ENCODE results near the gene NOS1AP.
"Not testable (repeated sequence)": the region's sequence is repeated elsewhere in the genome, so short reads cannot be mapped to it uniquely, and the experiment has no call there.

NOS1AP gene

DNA sequence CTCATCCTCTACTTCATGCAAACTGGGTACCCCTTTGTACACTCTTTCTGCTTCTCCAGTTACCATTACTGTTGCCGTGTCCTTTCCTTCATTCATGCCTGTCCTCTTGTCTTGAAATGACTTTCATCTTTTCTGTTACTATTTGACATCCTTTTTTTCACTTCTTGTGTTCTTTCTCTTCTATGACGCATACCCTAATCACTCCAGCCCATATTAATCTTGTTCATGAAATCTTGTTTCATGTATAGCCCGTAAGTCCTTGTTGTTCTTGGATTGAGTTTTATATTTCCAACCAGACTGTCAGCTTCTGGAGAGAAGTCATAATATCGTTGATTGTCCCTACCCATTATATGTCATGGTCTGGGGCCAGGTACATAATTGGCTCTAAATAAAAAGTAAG lies 126.1 kb downstream of the NOS1AP start:
- no peak for DNase-seq (ENCODE audit: low read depth)

- DNase-seq (ENCODE audit: low read depth): no peak
Measured at GRCh38 chr1:162196387-162196786, 126.9 kb downstream of the NOS1AP start.

DNA sequence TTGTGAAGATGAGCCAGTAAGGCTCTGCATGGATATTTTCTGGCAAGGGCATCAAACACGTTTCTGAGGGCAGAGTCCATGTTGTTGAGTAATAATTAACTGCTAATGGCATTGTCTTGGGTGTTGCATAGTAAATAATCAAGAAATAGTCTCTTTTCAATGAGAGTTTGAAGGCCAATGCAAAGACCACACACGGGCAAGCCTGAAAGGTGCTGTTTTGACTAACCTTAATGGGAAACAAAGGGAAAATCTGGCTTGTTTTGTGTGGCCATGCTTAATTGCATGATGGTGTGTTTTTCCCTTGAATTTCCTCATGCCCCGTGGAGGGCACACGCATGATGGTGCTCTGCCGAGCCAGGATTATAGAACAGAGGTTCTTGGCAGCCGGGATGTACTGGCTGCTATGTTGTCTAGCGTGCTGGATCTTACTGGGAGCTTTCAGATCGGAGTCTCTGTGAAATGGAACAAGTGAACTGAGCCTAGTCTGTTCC lies 127.6 kb downstream of the NOS1AP start:
- no peak for DNase-seq (ENCODE audit: low read depth)

DNA sequence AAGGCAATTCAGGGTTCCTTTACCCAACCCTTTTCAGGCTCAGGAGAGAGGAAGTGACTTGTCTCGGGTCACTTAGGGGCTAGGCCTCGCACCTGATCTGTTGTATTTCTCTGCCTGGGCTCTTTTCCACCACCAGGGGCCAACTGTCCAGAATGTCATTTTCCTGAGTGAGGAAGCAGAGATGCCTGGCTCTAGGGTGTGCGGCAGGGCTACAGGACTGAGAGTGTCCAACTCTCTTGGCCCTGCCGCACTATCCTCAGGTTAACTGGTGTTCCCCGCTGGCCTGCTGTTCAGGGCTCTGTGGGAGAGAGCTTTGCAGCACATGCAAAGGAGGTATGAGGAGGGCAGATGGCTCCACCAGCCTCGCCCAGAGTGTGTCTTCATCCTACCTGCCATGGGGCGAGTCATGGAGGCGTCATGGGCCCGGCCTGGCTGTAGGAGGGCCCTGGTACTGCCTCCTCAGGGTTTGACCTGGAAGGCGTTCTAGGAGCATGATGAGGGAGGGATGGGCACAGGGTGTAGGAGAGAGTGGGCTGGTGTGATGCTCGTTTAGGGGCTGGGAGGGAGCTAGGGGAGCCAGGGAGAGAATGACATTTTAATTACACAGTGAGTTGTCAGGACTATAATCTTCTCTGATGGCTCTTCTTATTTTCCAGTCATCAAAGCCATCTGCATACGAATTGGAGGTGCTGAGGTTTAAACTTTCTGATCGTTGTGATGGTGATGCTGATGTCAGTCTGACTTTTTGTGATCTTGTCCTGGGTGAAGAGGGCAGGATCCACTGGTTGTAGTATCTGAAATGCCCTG lies 128.3 kb downstream of the NOS1AP start:
- no peak for DNase-seq (ENCODE audit: low read depth)

DNA sequence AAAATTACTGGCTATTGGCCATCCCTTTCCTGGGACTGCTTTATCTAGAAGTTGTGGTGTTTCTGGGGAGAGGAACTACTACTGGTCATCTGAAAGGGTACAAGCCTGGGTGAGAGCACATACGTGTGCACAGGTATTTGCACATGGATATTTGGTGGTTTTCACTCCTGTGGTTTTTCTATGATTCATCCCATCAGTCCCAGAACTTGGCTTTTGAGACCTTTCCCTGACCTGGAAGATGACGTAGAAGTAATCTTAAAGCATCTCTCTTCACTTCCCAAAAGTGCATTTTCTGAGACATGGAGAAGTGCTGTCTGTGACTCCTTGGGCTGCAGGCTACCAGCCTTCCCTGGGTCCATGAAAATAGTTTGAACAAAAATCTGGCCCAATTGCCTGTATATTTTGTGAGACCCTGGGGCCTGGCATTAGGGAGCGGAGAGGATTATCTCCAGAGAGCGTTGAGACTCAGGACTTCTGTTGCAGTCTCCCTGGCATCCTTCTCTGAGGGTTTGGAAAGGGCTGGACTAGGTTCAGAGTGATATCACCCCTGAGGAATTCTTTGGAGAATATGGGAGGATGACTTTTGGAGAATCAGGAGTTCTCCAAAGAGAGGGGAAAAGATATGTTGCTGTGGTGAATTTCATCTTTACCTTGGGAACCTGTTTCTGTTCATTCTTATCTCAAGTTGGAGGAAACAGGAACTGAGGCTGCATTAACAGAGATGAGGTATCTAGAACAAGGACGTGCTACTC lies 130.8 kb downstream of the NOS1AP start:
- DNase-seq (ENCODE audit: low read depth): no peak

DNA sequence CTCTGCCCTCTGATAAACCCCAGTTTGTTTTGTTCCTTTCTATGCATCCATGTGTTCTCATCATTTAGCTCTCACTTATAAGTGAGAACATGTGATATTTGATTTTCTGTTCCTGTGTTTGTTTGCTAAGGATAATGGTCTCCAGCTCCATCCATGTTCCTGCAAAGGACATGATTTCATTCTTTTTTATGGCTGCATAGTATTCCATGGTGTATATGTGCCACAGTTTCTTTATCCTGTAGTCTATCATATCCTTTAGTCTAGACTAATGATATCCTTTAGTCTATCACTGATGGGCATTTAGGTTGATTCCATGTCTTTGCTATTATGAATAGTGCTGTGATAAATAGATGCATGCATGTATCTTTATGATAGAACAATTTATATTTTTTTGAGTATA lies 131.6 kb downstream of the NOS1AP start:
- DNase-seq (ENCODE audit: low read depth): not testable (repeated sequence)

DNA sequence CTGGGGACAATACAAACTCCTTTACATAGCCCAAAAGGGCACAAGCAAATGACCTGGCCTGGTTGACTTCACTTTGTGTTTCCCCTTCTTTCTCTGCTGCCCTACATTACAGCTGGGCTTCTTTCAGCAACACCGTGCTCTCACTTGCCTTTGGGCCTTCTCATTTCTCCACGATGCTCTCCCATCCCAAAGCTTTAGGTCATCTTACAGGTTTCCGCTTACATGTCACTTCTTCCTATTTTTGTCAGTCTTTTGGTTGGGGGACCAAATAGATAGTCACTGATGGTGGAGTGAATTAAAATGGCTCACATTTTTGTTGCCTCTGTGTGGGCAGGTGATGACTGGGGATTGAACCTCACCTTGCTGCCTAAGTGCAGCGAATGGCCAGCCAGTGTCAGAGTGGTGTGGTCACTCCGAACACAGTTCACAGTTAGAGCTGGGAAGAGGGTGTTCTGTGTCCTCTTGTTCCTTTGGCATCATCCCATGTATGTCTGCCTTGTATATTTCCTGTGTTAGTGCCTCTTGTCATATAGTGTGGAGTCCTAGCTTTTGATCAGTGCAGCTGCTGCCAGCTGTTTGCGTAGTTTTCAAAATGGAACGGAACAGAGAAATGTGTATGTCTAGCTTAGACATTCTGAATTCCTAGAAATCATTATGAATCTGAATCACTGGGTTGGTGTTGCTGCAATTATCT lies 134.8 kb downstream of the NOS1AP start:
- DNase-seq (ENCODE audit: low read depth): no peak

GRCh38 chr1:162204823-162205155 lies 135.3 kb downstream of the NOS1AP start:
- DNase-seq (ENCODE audit: low read depth): no peak

DNA sequence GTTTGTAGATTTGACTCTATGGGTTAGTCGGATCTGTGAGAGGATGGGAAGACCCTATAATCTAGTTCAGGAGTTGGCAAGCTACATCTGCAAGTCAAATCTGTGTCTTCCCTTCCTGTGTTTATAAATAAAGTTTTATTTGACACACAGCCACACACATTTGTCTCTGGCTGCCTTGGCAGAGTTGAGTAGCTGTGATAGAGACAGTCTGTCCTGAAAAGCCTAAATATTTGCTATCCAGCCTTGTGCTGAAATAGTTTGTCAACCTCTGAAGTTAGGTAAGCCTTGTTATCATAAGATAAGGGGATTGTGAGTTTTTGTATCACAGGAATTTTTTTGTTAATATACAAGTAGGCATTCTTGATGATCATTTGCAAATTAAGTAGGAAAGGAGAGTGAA lies 136.8 kb downstream of the NOS1AP start:
- DNase-seq (ENCODE audit: low read depth): no peak

DNA sequence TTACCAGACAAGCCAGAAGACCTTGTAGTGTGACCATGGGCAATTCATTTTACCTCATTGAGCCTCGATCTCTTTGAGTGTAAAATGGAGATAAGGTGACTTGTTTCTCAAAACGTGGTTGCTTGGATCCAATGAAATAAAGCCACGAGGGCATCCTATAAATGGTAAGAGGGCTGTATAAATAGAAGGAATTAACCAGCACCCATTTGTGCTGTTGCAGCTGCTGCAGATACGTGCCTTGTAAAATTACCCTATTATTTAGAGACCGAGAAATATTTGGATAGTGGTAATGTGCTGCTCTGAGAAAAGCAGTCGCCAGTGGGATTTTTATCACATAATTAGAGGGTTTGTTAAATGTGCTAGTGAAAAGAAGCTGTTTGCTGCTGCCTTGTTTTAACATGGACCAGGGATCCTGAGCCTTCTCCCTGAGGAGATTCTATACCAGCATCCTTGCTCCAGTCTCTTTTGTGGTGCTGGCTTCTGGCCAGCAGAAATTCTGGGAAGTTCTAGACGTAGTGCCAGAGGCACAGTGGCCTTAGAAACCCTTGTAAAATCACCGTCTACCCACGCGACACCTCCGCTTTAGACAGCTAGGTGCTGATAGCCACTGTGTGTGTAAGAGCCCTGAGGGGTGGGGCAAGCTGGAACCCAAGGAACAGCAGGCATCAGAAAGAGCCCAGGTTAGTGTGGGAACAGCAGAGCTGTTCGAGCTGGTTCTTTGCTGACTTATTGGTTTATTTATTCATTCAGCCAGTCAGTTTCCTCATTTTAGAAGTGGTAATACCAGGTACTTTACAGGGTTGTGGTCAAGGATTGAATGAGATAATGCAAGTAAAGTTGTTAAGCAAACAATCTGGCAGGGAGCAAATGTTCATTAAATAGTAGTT lies 137.5 kb downstream of the NOS1AP start:
- no peak for DNase-seq (ENCODE audit: low read depth)

- DNase-seq (ENCODE audit: low read depth): no peak
Measured at GRCh38 chr1:162207862-162208261, 138.4 kb downstream of the NOS1AP start.

DNA sequence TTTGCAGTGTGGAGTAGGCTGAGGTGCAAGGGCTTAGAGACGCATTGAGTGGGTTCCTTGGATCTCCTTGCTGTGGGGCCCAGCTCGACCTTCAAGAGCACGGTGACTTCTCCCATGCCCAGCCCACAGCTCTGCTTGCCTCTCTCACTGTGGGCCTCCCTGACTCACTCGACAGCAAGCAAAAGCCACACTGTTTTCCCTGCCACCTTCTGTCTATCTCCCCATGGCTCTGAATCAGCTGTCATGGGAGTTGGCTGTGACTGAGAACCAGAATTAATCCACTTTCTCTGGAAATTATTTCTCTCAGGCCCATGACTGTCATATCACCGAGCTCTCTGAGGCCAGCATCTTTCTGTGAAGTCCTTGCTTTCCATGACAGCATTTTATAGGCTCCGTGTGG lies 140.7 kb downstream of the NOS1AP start:
- no peak for DNase-seq (ENCODE audit: low read depth)

DNA sequence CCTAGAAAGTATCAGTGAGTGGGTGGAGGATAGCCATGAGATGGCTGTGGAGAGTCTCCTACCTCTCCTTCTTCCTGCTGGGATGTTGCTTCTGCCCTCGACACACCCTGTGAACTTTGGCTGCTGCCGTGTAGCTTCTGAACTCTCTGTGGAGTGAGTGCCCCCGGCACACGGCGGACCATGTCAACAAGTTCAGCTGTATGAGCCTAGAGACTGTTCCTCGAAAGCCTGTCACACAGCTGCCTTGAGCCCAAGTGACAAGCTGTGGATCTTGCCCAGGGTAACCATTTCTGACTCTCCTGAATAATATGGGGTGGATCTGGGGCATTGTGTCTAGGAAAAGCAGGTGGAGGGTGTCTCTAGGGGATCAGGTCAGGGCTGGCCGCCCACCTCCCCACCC lies 143.2 kb downstream of the NOS1AP start:
- no peak for DNase-seq (ENCODE audit: low read depth)

GRCh38 chr1:162213281-162213912 lies 143.9 kb downstream of the NOS1AP start:
- DNase-seq (ENCODE audit: low read depth): no peak

DNA sequence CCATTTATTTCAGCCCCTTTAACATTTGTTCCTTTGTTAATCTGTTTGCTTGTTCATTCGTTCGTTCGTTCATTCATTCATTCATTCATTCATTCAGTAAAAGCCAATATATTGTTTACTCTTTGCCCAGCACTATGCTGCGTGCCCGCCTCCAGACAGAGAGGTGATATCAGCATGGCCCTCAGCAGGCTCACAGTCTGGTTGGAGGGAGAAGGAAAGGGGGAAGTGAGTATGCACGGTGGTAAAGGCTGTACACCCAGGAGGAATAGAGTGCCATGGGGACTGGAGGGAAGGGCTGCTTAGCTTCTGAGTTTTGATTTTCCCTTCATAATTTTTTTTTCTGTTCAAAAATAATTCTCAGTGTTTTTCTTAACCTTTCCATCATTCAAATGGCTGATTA lies 144.7 kb downstream of the NOS1AP start:
- no peak for DNase-seq (ENCODE audit: low read depth)

GRCh38 chr1:162215902-162216301 lies 146.4 kb downstream of the NOS1AP start:
- no peak for DNase-seq (ENCODE audit: low read depth)

GRCh38 chr1:162216604-162217003 lies 147.1 kb downstream of the NOS1AP start:
- DNase-seq (ENCODE audit: low read depth): no peak

GRCh38 chr1:162217706-162218105 lies 148.2 kb downstream of the NOS1AP start:
- DNase-seq (ENCODE audit: low read depth): no peak

- DNase-seq (ENCODE audit: low read depth): no peak
Measured at GRCh38 chr1:162218546-162218945, 149.1 kb downstream of the NOS1AP start.

- no peak for DNase-seq (ENCODE audit: low read depth)
Measured at GRCh38 chr1:162218975-162219374, 149.5 kb downstream of the NOS1AP start.

DNA sequence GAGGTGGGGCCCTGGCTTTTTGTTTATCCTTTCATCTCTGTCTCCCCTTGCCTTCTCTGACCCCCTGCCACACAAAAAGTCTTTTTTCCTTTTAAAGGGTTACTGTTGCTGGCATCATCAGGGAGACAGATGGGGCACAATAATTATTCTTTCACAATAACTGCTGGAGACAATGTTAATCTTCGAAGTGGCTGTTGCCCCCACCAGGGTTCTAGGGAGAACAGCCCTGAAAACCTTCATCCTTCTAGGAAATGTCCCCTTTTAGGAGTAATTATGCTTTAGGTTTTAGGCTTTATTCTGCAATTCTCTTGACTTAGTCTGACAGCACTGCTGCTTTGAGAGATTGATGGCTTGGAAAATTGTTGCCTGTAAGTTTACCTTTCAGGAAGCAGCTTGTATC lies 150.0 kb downstream of the NOS1AP start:
- no peak for DNase-seq (ENCODE audit: low read depth)
